Neural progenitor cell (in vitro differentiated cells): ENCODE data around the gene SLC38A8. TPM values are rescaled to one million over a fixed set of nuclear protein-coding genes. Genes with fewer than 3 reads are reported as not detected.

Experiments used
- DNase-seq: peaks from one replicate; pipeline ENCODE4 v3.0.0-alpha.2; 2016; ENCODE audit warnings: low spot score
- H2AFZ ChIP-seq: fragments of 200-600 bp; sonication (generic); replicated peaks from 2 replicates; pipeline ENCODE4 v1.6.1; 2016; ENCODE audit warnings: antibody characterized with exemption
- H3F3A ChIP-seq: fragments of 200-600 bp; sonication (generic); 2 replicates; pipeline ENCODE4 v1.6.1; 2016; ENCODE audit warnings: antibody characterized with exemption, low read depth
- H3K27ac ChIP-seq: fragments of 200-600 bp; sonication (generic); 2 replicates; pipeline ENCODE4 v1.5.1; 2016; ENCODE audit warnings: mild to moderate bottlenecking
- H3K27me3 ChIP-seq: fragments of 200-600 bp; sonication (generic); 2 replicates; pipeline ENCODE4 v1.6.1; 2016; ENCODE audit warnings: mild to moderate bottlenecking, moderate library complexity
- H3K36me3 ChIP-seq: fragments of 200-600 bp; sonication (generic); 2 replicates; pipeline ENCODE4 v1.5.1; 2016
- H3K4me1 ChIP-seq: fragments of 200-600 bp; sonication (generic); 2 replicates; pipeline ENCODE4 v1.6.1; 2016; ENCODE audit warnings: mixed run types
- H3K4me2 ChIP-seq: fragments of 200-600 bp; sonication (generic); 2 replicates; pipeline ENCODE4 v1.6.1; 2016
- H3K4me3 ChIP-seq: fragments of 200-600 bp; sonication (generic); 2 replicates; pipeline ENCODE4 v1.5.1; 2016
- H3K79me2 ChIP-seq: fragments of 200-600 bp; sonication (generic); 2 replicates; pipeline ENCODE4 v1.6.1; 2016; ENCODE audit warnings: low read depth
- H3K9ac ChIP-seq: fragments of 200-600 bp; sonication (generic); 2 replicates; pipeline ENCODE4 v1.6.1; 2016
- H3K9me3 ChIP-seq: fragments of 200-600 bp; sonication (generic); 2 replicates; pipeline ENCODE4 v1.5.1; 2016; ENCODE audit warnings: low read depth
- H4K20me1 ChIP-seq: fragments of 200-600 bp; sonication (generic); 2 replicates; pipeline ENCODE4 v1.6.1; 2016; ENCODE audit warnings: low read depth
- H3K27ac Mint-ChIP-seq: 3 replicates; pipeline ENCODE4 v1.8.0; 2021; ENCODE audit warnings: mixed read lengths
- H3K27me3 Mint-ChIP-seq: 2 replicates; pipeline ENCODE4 v1.8.0; 2022; ENCODE audit warnings: low read depth, mild to moderate bottlenecking, inconsistent platforms, moderate library complexity, mixed read lengths; ENCODE audit not compliant: insufficient read depth
- H3K36me3 Mint-ChIP-seq: 3 replicates; pipeline ENCODE4 v1.8.0; 2021; ENCODE audit warnings: mixed read lengths
- H3K4me1 Mint-ChIP-seq: 3 replicates; pipeline ENCODE4 v1.8.0; 2021; ENCODE audit warnings: mixed read lengths
- H3K4me3 Mint-ChIP-seq: 3 replicates; pipeline ENCODE4 v1.8.0; 2021; ENCODE audit warnings: mild to moderate bottlenecking, moderate library complexity, mixed read lengths
- H3K9me3 Mint-ChIP-seq: 3 replicates; pipeline ENCODE4 v1.8.0; 2020; ENCODE audit warnings: mixed read lengths
- CTCF ChIP-seq: fragments of 200-600 bp; sonication (generic); IDR thresholded peaks from 2 replicates; pipeline ENCODE4 v1.5.1; 2017; ENCODE audit warnings: antibody characterized with exemption, mild to moderate bottlenecking
- EZH2 ChIP-seq: fragments of 200-600 bp; sonication (generic); IDR thresholded peaks from 2 replicates; pipeline ENCODE4 v1.6.1; 2017; ENCODE audit warnings: antibody characterized with exemption, mild to moderate bottlenecking, moderate library complexity
- EZH2phosphoT487 ChIP-seq: fragments of 200-600 bp; sonication (generic); IDR thresholded peaks from 2 replicates; pipeline ENCODE4 v1.6.1; 2017; ENCODE audit warnings: antibody characterized with exemption
- total RNA-seq: library from RNA; depleted of rRNA; stranded (reverse); fragments of >200 nt; gene quantifications from 2 replicates; pipeline ENCODE4 v1.2.3, GENCODE V29; 2015; ENCODE audit warnings: low replicate concordance

The SLC38A8 gene
- total RNA-seq, 1 donor from 2014 or later: not detected

- H3K4me3 Mint-ChIP-seq: no peak overlapping the region
Observed at GRCh38 chr16:83973077-83973476, 69.5 kb downstream of the SLC38A8 start.

GRCh38 chr16:83972256-83973008 lies 70.2 kb downstream of the SLC38A8 start:
- H3K27ac ChIP-seq: no peak overlapping the region
- H3K79me2 ChIP-seq: peaks cover 10% of the 10 kb centered on the region
- H3K36me3 ChIP-seq: no peaks in the 10 kb centered on the region
- H3K4me3 ChIP-seq: no peak overlapping the region
- H4K20me1 ChIP-seq: peaks cover 7% of the 10 kb centered on the region
- peaks cover 5% of the 10 kb centered on the region for H3K9me3 Mint-ChIP-seq
- no peak overlapping the region for H3K9ac ChIP-seq
- H3K9me3 ChIP-seq: no peaks in the 10 kb centered on the region
- peaks cover 21% of the 10 kb centered on the region for H3K4me1 ChIP-seq
- H3K36me3 Mint-ChIP-seq: peaks cover 11% of the 10 kb centered on the region
- H3K4me1 Mint-ChIP-seq: peaks cover 28% of the 10 kb centered on the region
- H3K27me3 ChIP-seq: peaks cover 8% of the 10 kb centered on the region
- H3K4me3 Mint-ChIP-seq: no peak overlapping the region
- TF ChIP-seq CTCF (no peak), EZH2 (no peak), EZH2phosphoT487 (no peak)
- no peak overlapping the region for H2AFZ ChIP-seq
- no peak for DNase-seq
- peaks cover 9% of the 10 kb centered on the region for H3K27me3 Mint-ChIP-seq
- H3K27ac Mint-ChIP-seq: peak overlapping the region; percentile 33
- H3K4me2 ChIP-seq: no peak overlapping the region
- H3F3A ChIP-seq: no peaks in the 10 kb centered on the region

More at GRCh38 chr16:83973077-83973476, 69.5 kb downstream of the SLC38A8 start:
- peaks cover 32% of the 10 kb centered on the region for H3K4me1 Mint-ChIP-seq
- Histone ChIP-seq H3K4me3 (no peak overlapping the region), H3K4me1 (peaks cover 21% of the 10 kb centered on the region), H3K9ac (no peak overlapping the region), H3F3A (no peaks in the 10 kb centered on the region), H3K27ac (no peak overlapping the region), H3K27me3 (peaks cover 8% of the 10 kb centered on the region), H3K36me3 (no peaks in the 10 kb centered on the region), H3K79me2 (peaks cover 10% of the 10 kb centered on the region), H3K9me3 (no peaks in the 10 kb centered on the region), H2AFZ (no peak overlapping the region), H3K4me2 (no peak overlapping the region), H4K20me1 (peaks cover 7% of the 10 kb centered on the region)
- H3K27ac Mint-ChIP-seq: no peak overlapping the region
- peaks cover 17% of the 10 kb centered on the region for H3K36me3 Mint-ChIP-seq
- TF ChIP-seq EZH2 (no peak), EZH2phosphoT487 (no peak), CTCF (no peak)
- peaks cover 6% of the 10 kb centered on the region for H3K27me3 Mint-ChIP-seq
- DNase-seq: no peak
- H3K9me3 Mint-ChIP-seq: peaks cover 10% of the 10 kb centered on the region

- H3K4me1 ChIP-seq: peaks cover 21% of the 10 kb centered on the region
- Mint-ChIP-seq H3K27me3 (peaks cover 5% of the 10 kb centered on the region), H3K36me3 (peaks cover 4% of the 10 kb centered on the region), H3K4me1 (peaks cover 28% of the 10 kb centered on the region), H3K27ac (peak overlapping the region; percentile 33), H3K9me3 (peaks cover under 1% of the 10 kb centered on the region), H3K4me3 (no peak overlapping the region)
- no peak overlapping the region for H3K4me2 ChIP-seq
- peaks cover 8% of the 10 kb centered on the region for H3K27me3 ChIP-seq
- no peak overlapping the region for H3K4me3 ChIP-seq
- peaks cover 5% of the 10 kb centered on the region for H3F3A ChIP-seq
- no peak for TF ChIP-seq EZH2
- TF ChIP-seq EZH2phosphoT487: no peak
- TF ChIP-seq CTCF: no peak
- peak; percentile 17 for DNase-seq
- no peaks in the 10 kb centered on the region for H3K9me3 ChIP-seq
- no peak overlapping the region for H2AFZ ChIP-seq
- H4K20me1 ChIP-seq: peaks cover 7% of the 10 kb centered on the region
- no peaks in the 10 kb centered on the region for H3K36me3 ChIP-seq
- peaks cover 10% of the 10 kb centered on the region for H3K79me2 ChIP-seq
- no peak overlapping the region for H3K27ac ChIP-seq
- no peak overlapping the region for H3K9ac ChIP-seq
Observed at GRCh38 chr16:83971165-83972130, 71.1 kb downstream of the SLC38A8 start.
